HG03196 (cell line): ENCODE data around the gene CLEC19A.

ENCODE experiments used
- ATAC-seq: cut with Tn5 transposase; IDR thresholded peaks from one replicate; pipeline ENCODE4 v1.9.1; 2021; ENCODE audit not compliant: unreplicated experiment

CLEC19A gene

GRCh38 chr16:19284207-19284606 is 1.3 kb upstream of the CLEC19A start:
- ATAC-seq: no peak

- no peak for ATAC-seq
These were observed 1.3 kb downstream of the CLEC19A start for GRCh38 chr16:19286827-19287226.

GRCh38 chr16:19287241-19287640 is 1.7 kb downstream of the CLEC19A start:
- ATAC-seq: no peak

DNA sequence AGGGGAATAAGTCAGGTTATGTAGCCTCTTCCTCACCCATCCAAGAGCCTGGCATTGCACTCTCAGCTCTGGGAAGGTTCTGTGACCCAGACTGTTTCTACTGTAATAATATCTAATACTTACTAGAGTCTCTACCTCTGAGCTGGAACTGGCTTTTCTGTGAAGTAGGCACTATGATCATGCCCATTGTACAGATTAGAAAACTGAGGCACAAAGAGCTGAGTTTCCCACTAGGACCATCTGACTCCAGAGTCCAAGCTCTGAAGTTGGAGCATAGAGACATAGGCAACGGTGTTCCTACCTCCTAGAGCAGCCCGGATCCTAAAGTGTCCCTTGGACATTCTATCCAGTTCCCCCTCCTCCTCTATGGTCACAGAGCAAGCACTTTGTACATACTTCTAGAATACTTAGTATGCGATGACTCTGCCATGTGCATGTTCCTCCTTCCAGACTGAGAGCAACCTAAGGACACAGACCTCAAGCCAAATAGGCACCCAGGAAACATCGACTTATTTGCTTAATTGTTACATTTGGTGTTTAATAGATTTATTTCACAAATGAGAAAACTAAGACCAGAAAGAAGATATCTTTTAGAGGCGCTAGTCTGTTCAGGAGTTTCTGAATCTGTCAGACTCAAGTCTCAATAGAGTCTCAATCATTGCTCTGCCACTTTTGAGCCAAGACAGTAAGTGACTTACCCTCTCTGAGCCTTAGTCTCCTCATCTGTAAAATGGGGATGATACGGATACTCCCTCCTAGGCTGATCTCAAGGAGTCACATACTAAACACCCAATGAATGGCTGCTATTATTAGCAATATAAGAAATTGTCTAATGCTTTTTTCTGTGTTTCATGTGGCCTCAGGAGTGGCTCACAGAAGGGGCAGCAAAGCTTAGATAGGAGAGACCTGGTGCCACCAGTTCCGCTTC is 3.6 kb downstream of the CLEC19A start:
- ATAC-seq: no peak

- no peak for ATAC-seq
These were observed 4.4 kb downstream of the CLEC19A start for GRCh38 chr16:19289811-19290485.

DNA sequence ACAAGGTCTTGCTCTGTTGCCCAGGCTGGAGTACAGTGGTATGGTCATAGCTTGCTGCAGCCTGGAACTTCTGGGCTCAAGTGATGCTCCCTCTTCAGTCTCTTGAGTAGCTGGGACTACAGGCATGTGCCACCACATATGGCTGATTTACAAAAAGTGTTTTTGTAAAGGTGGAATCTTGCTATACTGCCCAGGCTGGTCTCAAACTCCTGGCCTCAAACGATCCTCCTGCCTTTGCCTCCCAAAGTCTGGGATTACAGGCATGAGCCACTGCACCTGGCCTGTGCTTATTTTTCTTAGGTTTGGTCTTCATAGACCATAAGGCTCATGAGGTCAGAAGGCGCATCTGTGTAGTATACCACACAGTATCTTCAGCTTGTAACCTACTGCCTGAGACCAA is 5.3 kb downstream of the CLEC19A start:
- no peak for ATAC-seq

DNA sequence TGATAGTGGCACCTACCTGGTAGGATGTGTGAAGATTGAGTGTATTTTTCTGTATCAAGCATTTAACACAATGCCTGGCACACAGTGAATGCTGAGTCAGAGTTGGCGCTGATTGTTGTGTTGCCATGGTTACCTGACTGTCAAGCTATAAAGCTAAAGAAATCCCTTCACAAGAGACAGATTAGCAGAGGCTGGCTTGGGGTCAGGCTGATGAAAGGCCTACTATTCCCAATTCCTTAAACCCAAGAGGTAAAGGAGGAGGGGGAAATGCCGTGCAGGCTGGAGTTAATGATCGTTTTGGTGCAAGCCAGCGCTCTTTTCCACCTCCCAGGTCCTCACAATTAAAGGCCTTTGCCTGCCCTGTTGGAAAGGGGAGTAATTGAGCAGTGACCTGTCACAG is 5.9 kb downstream of the CLEC19A start:
- no peak for ATAC-seq

- no peak for ATAC-seq
These were observed 6.7 kb downstream of the CLEC19A start for GRCh38 chr16:19292186-19292585.

- ATAC-seq: peak; percentile 69
These were observed 8.7 kb downstream of the CLEC19A start for GRCh38 chr16:19294156-19294649.

- ATAC-seq: no peak
These were observed 9.9 kb downstream of the CLEC19A start for GRCh38 chr16:19295393-19295792.

DNA sequence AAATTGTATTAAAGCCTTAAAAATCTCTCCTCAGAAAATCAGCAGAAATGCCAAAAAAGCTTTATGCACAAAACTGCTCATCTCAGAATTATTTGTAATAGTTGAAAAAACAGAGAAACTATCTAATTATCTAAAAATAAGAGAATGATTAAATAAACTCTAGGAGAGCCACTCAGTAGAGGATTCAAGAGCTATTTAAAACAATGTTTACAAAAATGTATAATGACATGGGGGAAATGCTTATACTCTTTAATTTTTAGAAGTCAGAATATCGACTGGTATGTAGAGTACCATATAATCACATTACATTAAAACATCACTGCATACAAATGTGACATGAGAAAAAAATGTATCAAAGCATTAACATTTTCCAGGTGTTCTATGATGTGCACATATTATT is 11.9 kb downstream of the CLEC19A start:
- ATAC-seq: no peak

DNA sequence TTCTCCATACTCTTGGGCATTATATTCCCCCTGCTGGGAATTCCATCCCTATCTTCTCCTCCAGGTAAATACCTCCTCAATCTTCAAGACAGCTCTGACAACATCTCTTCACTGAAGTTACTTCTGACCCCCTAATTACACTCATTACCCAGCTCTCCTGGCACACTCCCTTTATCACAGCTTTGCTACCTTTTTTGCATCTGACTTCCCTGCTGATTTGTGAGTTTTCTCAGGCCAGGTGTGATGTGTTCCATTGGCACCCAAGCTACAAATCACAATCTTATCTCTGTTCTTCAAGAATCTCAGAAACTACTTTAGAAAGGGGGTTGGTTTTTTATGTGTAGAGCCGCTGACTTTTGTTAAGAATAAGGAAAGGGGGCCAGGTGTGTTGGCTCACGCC is 14.0 kb downstream of the CLEC19A start:
- ATAC-seq: no peak

DNA sequence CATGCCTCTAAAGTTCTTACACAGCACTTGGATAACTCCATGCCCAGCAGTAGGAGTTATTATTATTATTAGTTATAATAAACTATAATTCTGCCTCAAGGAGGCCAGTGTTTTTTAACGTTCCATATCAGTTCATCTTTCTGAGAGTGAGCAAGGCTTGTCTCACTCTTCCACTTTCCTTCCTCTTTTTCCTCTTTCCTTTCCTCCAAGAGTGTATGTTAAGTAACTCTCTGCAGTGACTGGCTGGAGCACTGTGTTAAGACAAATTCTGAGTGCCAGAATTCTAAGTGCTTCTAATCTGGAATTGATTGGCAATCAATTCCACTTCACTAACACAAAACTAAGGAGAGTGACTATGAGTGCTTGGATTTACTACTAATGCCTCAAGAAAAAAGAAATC is 16.4 kb downstream of the CLEC19A start:
- no peak for ATAC-seq

- no peak for ATAC-seq
These were observed 19.2 kb downstream of the CLEC19A start for GRCh38 chr16:19304750-19305149.

DNA sequence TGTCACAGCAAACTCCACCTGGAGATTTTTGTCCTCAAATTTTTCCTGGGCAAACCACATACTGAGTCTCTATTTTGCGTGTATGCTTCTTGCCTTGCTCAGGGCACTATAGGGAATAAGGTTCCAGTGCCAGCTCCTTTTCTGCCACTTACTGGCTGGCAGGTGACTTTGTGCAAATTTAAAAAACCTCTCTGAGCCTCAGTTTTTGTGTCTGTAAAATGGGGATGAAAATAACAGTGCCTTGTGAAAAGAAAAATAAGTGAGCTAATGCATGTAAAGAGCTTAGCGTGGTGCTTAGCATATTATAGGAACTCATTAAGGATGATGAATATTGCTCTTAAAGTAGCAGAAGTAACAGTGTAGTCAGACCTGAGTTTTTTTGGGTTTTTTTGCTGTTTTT is 19.9 kb downstream of the CLEC19A start:
- no peak for ATAC-seq

DNA sequence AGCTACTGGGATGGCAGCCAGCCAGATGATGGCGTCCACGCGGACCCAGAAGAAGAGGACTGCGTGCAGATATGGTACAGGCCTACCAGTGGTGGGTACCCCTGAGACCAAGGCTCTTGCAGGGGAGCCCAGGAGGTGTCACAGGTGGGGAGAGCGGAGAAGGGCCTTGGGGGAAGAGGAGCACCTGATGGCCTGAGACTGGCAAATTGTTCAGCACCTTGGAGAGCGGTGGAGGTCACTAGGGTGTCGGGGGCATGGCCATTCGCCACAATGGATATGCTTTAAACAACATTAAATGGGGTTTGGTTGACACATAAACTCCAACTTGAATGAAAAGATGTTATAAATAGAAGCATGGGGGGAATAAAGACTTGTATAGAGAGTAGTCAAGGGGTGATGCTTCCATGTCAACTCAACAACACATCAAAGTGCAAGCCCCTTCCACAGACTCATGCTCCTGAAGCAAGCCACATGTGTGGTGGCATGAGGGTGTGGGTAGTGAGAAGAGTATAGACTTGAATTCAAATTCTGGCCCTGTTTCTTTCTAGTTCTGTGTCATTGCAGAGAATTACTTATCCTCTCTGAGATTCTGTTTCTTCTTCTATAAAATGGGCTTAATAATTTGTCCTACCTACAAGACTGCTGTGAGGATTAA is 22.2 kb downstream of the CLEC19A start:
- no peak for ATAC-seq

DNA sequence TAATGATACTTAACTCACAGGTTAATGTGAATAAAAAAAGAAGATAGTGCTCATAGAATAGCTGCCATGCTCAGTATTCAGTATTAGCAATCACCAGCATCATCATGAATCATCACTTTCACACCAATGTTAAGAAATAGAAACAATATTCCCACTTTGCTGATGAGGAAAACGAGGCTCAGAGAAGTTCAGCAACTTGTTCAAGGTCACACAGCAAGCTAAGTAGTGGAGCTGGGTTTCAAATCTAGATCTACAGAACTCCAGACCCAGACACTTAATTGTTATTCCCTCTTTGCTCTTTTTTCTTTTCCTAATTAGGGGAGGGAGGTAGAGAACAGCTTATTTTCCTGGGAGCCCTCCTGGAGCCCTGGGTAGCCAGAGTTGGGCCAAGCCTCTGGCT is 22.9 kb downstream of the CLEC19A start:
- no peak for ATAC-seq

- no peak for ATAC-seq
These were observed 23.6 kb downstream of the CLEC19A start for GRCh38 chr16:19309178-19309577.

GRCh38 chr16:19314718-19315425 is 29.3 kb downstream of the CLEC19A start:
- ATAC-seq: no peak

GRCh38 chr16:19315889-19316433 is 30.4 kb downstream of the CLEC19A start:
- ATAC-seq: no peak

DNA sequence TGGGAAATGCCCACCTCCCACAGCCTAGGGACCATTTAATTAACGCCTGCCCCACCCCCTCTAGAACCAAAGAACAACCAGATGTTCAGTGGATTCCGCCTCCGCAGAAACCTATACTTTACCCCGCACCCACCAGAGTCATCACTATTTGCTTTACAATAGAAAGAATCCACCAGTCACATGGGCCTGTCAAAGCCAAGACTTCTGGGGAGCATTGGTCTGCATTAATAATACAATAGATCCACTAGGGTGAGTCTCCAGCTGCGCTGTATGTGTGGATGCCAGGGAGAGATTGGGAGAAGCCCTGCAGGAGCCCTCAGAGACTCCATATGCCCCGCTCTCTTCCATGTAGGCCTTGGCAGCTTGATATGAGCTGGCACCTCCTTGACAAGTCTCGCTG is 31.3 kb downstream of the CLEC19A start:
- no peak for ATAC-seq
